Neural cell (in vitro differentiated cells): ENCODE measurements around the gene CAMK2D.

Source experiments
- CTCF ChIP-seq: fragments of 450-650 bp; IDR thresholded peaks from 2 replicates; pipeline ENCODE4 v1.5.1; 2014; ENCODE audit warnings: antibody characterized with exemption, mild to moderate bottlenecking, moderate library complexity; ENCODE audit not compliant: poor library complexity, severe bottlenecking
- EP300 ChIP-seq: fragments of 450-650 bp; conservative IDR thresholded peaks from 2 replicates; pipeline ENCODE4 v1.6.1; 2014; ENCODE audit warnings: antibody characterized with exemption, mild to moderate bottlenecking, moderate library complexity; ENCODE audit not compliant: poor library complexity, severe bottlenecking
- EZH2 ChIP-seq: fragments of 200-600, 300-800 bp; shearing (Covaris generic), sonication (generic); IDR thresholded peaks from 2 replicates; pipeline ENCODE4 v1.6.1; 2014; ENCODE audit warnings: antibody characterized with exemption, low read length, borderline replicate concordance, mild to moderate bottlenecking; ENCODE audit not compliant: insufficient read depth, poor library complexity, severe bottlenecking
- MXI1 ChIP-seq: fragments of 450-650 bp; conservative IDR thresholded peaks from 2 replicates; pipeline ENCODE4 v1.6.1; 2014; ENCODE audit warnings: antibody characterized with exemption, mild to moderate bottlenecking; ENCODE audit not compliant: poor library complexity, severe bottlenecking
- POLR2AphosphoS5 ChIP-seq: IDR thresholded peaks from 2 replicates; pipeline ENCODE4 v1.6.1; 2012
- RAD21 ChIP-seq: fragments of 450-650 bp; conservative IDR thresholded peaks from 2 replicates; pipeline ENCODE4 v1.6.1; 2014; ENCODE audit warnings: antibody characterized with exemption, mild to moderate bottlenecking, moderate library complexity
- REST ChIP-seq: IDR thresholded peaks from 2 replicates; pipeline ENCODE4 v1.6.1; 2012; ENCODE audit warnings: borderline replicate concordance
- SMC3 ChIP-seq: fragments of 450-650 bp; conservative IDR thresholded peaks from 2 replicates; pipeline ENCODE4 v1.6.1; 2014; ENCODE audit warnings: antibody characterized with exemption, mild to moderate bottlenecking, moderate library complexity; ENCODE audit not compliant: poor library complexity
- TAF1 ChIP-seq: IDR thresholded peaks from 2 replicates; pipeline ENCODE4 v1.6.1; 2012; ENCODE audit warnings: low read depth

- TF ChIP-seq RAD21: no peak
- no peak for TF ChIP-seq CTCF
- TF ChIP-seq REST: no peak
- TF ChIP-seq POLR2AphosphoS5: no peak
- no peak for TF ChIP-seq EP300
- no peak for TF ChIP-seq SMC3
- no peak for TF ChIP-seq TAF1
- TF ChIP-seq EZH2: no peak
- no peak for TF ChIP-seq MXI1
Measured at GRCh38 chr4:113730467-113731216, 30.9 kb downstream of the CAMK2D start.
